Measurements from ENCODE around the gene ANK3.

ANK3 gene

GRCh38 chr10:60209874-60210570 is 179.7 kb downstream of the ANK3 start:
- no peak for DNase-seq

GRCh38 chr10:60208676-60209269 is 180.9 kb downstream of the ANK3 start:
- DNase-seq = no peak

GRCh38 chr10:60207894-60208293 is 181.8 kb downstream of the ANK3 start:
- DNase-seq = no peak

- DNase-seq = no peak
Observed at GRCh38 chr10:60206735-60207134, 182.9 kb downstream of the ANK3 start.

GRCh38 chr10:60205741-60206140 is 183.9 kb downstream of the ANK3 start:
- no peak for DNase-seq

- DNase-seq = no peak
Observed at GRCh38 chr10:60203993-60204618, 185.6 kb downstream of the ANK3 start.

- DNase-seq = no peak
Observed at GRCh38 chr10:60200682-60201053, 189.0 kb downstream of the ANK3 start.

GRCh38 chr10:60200012-60200681 is 189.5 kb downstream of the ANK3 start:
- no peak for DNase-seq

GRCh38 chr10:60197206-60197605 is 192.5 kb downstream of the ANK3 start:
- no peak for DNase-seq

GRCh38 chr10:60194421-60194820 is 195.3 kb downstream of the ANK3 start:
- DNase-seq = no peak

- DNase-seq = no peak
Observed at GRCh38 chr10:60192946-60193345, 196.7 kb downstream of the ANK3 start.

GRCh38 chr10:60189861-60190475 is 199.7 kb downstream of the ANK3 start:
- DNase-seq = no peak

GRCh38 chr10:60188548-60188947 is 201.1 kb downstream of the ANK3 start:
- DNase-seq = no peak

- no peak for DNase-seq
Observed at GRCh38 chr10:60187691-60188090, 202.0 kb downstream of the ANK3 start.

- DNase-seq = no peak
Observed at GRCh38 chr10:60186315-60187071, 203.2 kb downstream of the ANK3 start.

- DNase-seq = no peak
Observed at GRCh38 chr10:60185421-60185820, 204.3 kb downstream of the ANK3 start.

- no peak for DNase-seq
Observed at GRCh38 chr10:60182691-60183090, 207.0 kb downstream of the ANK3 start.

GRCh38 chr10:60176925-60177324 is 212.8 kb downstream of the ANK3 start:
- no peak for DNase-seq

- DNase-seq = no peak
Observed at GRCh38 chr10:60175441-60175971, 214.2 kb downstream of the ANK3 start.

GRCh38 chr10:60172363-60172990 is 217.2 kb downstream of the ANK3 start:
- no peak for DNase-seq

GRCh38 chr10:60171436-60172013 is 218.2 kb downstream of the ANK3 start:
- no peak for DNase-seq

- DNase-seq = no peak
Observed at GRCh38 chr10:60170250-60170649, 219.4 kb downstream of the ANK3 start.
